ENCODE results near the gene TNFRSF9. TPM values are rescaled to one million over a fixed set of nuclear protein-coding genes. Genes with fewer than 3 reads are reported as not detected.

The TNFRSF9 gene
- total RNA-seq, 1 donor = under 0.01 TPM

GRCh38 chr1:7868070-7868780 lies 72.4 kb downstream of the TNFRSF9 start:
- H3K9me3 ChIP-seq (ENCODE audit: low read depth, low read length) = no peaks in the 10 kb centered on the region
- no peak overlapping the region for H2AFZ ChIP-seq (ENCODE audit: low read length)
- H3K4me2 ChIP-seq (ENCODE audit: insufficient read depth, low read length) = no peak overlapping the region
- TF ChIP-seq, protein P1, sequence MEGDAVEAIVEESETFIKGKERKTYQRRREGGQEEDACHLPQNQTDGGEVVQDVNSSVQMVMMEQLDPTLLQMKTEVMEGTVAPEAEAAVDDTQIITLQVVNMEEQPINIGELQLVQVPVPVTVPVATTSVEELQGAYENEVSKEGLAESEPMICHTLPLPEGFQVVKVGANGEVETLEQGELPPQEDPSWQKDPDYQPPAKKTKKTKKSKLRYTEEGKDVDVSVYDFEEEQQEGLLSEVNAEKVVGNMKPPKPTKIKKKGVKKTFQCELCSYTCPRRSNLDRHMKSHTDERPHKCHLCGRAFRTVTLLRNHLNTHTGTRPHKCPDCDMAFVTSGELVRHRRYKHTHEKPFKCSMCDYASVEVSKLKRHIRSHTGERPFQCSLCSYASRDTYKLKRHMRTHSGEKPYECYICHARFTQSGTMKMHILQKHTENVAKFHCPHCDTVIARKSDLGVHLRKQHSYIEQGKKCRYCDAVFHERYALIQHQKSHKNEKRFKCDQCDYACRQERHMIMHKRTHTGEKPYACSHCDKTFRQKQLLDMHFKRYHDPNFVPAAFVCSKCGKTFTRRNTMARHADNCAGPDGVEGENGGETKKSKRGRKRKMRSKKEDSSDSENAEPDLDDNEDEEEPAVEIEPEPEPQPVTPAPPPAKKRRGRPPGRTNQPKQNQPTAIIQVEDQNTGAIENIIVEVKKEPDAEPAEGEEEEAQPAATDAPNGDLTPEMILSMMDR (IDR thresholded peaks at IDR 0.05; ENCODE audit: extremely low read depth, low read depth, low read length) = no peak
- no peak overlapping the region for H3K27ac ChIP-seq (ENCODE audit: low read depth, low read length)
- DNase-seq (ENCODE audit: insufficient read length, low spot score, missing footprints) = peak; percentile 83
- H3K4me1 ChIP-seq (ENCODE audit: insufficient read depth, low read length) = no peaks in the 10 kb centered on the region
- H4K20me1 ChIP-seq (ENCODE audit: insufficient read depth, low read length) = no peaks in the 10 kb centered on the region
- H3K36me3 ChIP-seq (ENCODE audit: insufficient read depth, low read length) = no peaks in the 10 kb centered on the region
- no peaks in the 10 kb centered on the region for H3K27me3 ChIP-seq (ENCODE audit: insufficient read depth, low read length)
- H3K79me2 ChIP-seq (ENCODE audit: insufficient read depth, low read length) = no peaks in the 10 kb centered on the region
- no peak overlapping the region for H3K4me3 ChIP-seq (ENCODE audit: insufficient read depth, low read length)

- TF ChIP-seq, protein P1 (IDR thresholded peaks at IDR 0.05; ENCODE audit: extremely low read depth, low read depth, low read length) = no peak
- Histone ChIP-seq H3K27ac (ENCODE audit: low read depth, low read length) (no peak overlapping the region), H3K36me3 (ENCODE audit: insufficient read depth, low read length) (no peaks in the 10 kb centered on the region), H3K4me1 (ENCODE audit: insufficient read depth, low read length) (no peaks in the 10 kb centered on the region), H3K27me3 (ENCODE audit: insufficient read depth, low read length) (no peaks in the 10 kb centered on the region), H2AFZ (ENCODE audit: low read length) (no peak overlapping the region), H3K9me3 (ENCODE audit: low read depth, low read length) (no peaks in the 10 kb centered on the region), H3K4me3 (ENCODE audit: insufficient read depth, low read length) (no peak overlapping the region), H3K79me2 (ENCODE audit: insufficient read depth, low read length) (no peaks in the 10 kb centered on the region), H4K20me1 (ENCODE audit: insufficient read depth, low read length) (no peaks in the 10 kb centered on the region), H3K4me2 (ENCODE audit: insufficient read depth, low read length) (no peak overlapping the region)
- DNase-seq (ENCODE audit: insufficient read length, low spot score, missing footprints) = peak; percentile 34
Observed at GRCh38 chr1:7865978-7866377, 74.7 kb downstream of the TNFRSF9 start.

Small RNAs within 50 kb of the gene (small RNA-seq; reads per million reads assigned to genes)
- gene RF00019 = not detected

Other genes with a start within 250 kb of the TNFRSF9 start
- gene VAMP3, start 169.5 kb downstream of the TNFRSF9 start, total RNA-seq = 101 and 103 TPM in 2 replicates
- gene PER3, start 156.5 kb downstream of the TNFRSF9 start, total RNA-seq = 22.4 and 24.2 TPM in 2 replicates
- under 0.01 and 0.29 TPM in 2 replicates for gene UTS2, start 87.8 kb downstream of the TNFRSF9 start, total RNA-seq
- 158 and 168 TPM in 2 replicates for gene PARK7, start 20.9 kb upstream of the TNFRSF9 start, total RNA-seq
- gene ERRFI1, start 85.5 kb upstream of the TNFRSF9 start, total RNA-seq = 60.4 and 69.5 TPM in 2 replicates

All from osteoblast (primary cell).